GM19395 (cell line): ENCODE data around the gene IFIT2.
A peak's percentile ranks its signal among the peaks of the same experiment; 100 is the strongest.

ENCODE experiments used
- ATAC-seq: cut with Tn5 transposase; IDR thresholded peaks from one replicate; pipeline ENCODE4 v1.9.1; 2021; ENCODE audit warnings: mild to moderate bottlenecking, moderate library complexity; ENCODE audit not compliant: unreplicated experiment

IFIT2 gene

DNA sequence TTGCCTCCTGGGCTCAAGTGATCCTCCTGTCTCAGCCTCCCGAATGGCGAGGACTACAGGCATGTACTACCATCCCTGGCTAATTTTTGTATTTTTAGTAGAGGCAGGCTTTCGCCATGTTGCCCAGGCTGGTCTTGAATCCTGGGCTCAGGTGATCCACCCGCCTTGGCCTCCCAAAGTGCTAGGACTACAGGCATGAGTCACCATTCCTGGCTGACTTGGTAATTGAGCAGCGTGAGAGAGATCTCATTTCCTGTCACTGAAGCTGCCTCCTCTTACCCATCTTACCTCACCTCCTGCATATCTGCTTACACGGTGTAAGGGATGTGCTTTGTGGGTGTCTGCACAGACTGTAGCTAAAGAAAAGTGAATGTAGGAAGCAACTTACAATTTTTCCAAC, 35.6 kb downstream of the IFIT2 start:
- ATAC-seq: peak; percentile 42

DNA sequence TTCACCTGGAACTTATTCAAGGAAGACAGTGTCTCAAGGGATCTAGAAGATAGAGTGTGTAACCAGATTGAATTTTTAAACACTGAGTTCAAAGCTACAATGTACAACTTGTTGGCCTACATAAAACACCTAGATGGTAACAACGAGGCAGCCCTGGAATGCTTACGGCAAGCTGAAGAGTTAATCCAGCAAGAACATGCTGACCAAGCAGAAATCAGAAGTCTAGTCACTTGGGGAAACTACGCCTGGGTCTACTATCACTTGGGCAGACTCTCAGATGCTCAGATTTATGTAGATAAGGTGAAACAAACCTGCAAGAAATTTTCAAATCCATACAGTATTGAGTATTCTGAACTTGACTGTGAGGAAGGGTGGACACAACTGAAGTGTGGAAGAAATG, 36.9 kb downstream of the IFIT2 start:
- no peak for ATAC-seq

DNA sequence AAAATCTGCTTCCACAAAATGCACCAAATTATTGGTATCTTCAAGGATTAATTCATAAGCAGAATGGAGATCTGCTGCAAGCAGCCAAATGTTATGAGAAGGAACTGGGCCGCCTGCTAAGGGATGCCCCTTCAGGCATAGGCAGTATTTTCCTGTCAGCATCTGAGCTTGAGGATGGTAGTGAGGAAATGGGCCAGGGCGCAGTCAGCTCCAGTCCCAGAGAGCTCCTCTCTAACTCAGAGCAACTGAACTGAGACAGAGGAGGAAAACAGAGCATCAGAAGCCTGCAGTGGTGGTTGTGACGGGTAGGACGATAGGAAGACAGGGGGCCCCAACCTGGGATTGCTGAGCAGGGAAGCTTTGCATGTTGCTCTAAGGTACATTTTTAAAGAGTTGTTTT, 38.0 kb downstream of the IFIT2 start:
- ATAC-seq: no peak

DNA sequence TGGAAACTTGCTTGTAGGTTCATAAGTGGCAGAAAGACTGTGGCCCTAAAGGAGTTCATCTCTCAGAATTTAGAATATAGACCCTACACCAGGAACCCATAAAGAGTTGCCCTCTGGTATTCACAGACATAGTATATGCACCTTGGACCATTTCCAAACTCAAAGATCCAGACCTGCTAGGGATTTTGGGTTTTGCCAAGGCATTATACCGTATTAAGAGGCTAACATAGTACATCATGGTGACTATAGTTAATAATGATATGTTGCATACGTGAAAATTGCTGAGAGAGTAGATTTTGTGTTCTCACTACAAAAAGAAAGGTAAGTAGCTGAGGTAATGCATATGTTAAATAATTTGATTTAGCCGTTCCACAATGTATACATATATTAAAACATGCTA, 39.8 kb downstream of the IFIT2 start:
- no peak for ATAC-seq

DNA sequence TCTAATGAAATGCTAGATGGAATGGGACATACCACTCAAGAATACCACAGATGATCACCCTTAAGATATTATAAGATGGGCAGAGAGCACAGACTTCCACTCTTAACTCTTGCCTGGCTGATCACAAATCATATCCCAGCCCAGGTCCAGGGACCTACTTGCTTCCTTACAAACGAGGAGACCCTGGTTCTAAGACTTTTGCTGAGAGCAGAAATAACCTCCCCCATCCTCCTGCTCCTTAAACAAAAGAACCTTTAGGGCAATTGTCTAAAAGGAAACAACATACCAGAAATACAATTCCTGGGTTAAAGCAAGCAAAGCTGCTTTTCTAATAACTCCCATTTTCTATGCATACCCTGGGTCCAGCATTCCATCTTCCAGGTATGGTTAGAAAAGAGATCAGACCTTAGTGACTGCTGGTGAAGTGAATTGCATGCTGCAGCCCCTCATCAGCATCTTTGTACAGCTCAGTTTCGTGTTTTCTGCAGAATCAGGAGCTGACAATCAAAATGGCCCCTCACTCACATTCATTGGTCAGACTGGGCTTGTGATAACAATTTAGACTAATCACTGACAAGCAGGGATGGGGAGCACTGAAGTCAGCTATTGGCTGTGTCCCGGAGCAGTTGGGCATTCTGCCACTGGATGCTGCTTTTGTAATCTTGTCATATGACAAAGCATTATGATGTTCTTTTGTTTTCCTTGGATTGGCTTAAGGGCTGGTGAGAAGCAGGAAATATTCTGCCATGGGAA, 40.5 kb downstream of the IFIT2 start:
- no peak for ATAC-seq

DNA sequence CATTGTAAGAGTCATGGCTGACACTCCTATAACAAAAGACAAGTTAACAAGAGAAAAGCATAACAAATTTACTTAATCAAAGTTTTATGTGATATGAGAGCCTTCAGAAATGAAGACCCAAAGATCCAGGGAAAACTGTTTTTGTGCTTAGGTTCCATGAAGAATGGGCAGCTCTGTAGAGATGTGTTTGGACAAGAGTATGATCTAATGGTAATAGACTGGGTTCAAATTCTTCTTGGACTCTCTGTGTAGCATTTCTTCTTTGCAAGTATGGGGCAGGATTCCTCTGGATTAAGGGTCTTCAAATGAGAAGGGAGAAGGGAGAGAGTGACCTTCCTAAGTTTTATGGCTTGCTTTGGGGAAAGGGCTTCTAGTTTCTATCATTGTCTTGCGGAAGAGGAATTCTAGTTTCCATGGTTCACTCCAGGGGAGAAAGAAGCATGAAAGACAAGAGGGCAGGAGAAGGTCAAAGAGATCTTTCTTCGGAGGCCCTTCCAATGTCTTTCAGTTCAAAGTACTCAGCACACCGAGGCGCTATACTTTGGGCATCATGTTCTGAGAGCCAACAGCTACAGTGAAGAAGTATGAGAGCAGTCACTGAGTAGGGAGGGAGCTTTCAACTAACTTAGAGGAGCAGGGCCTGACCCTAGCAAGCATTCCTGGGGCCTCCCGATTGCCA, 41.4 kb downstream of the IFIT2 start:
- ATAC-seq: no peak

DNA sequence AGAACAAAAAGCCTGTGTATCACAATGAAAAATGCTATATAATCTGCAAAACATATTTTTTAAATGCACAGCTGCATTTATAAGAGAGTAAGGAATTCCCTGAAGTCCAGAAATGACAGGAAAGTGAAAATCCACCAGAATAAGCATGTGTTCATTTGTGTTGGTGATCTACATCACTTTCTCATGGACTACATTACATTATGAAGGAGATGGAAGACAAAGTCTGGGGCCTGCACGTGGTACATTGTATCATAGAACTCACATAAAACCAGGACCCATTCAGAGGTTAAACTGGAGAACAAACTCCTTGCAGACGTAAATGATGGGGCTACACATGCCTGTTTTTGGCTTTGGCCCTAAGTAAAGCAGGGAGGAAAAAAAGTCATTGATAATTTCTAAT, 42.3 kb downstream of the IFIT2 start:
- ATAC-seq: no peak

DNA sequence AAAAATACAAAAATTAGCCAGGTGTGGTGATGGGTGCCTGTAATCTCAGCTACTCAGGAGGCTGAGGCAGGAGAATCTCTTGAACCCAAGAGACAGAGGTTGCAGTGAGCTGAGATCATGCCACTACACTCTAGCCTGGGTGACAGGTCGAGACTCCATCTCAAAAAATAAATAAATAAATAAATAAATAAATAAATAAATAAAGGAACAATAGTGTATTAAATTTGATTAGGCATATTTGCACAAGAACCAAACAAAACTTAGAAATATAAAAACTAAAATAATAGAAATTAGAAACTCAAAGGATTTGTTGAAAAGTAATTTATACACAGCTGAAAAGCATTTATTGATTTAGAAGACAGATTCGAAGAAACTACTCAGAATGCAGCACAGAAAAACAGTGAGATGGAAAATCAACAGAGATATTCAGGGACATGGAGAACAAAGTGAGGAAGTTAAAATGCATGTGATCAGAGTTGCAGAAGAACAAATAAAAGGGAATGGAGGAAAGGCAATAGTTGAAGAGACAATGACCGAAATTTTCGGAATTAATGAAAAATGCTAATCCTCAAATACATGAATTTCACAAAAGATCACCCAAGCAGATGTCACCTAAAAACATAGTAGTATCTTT, 43.6 kb downstream of the IFIT2 start:
- ATAC-seq: no peak

DNA sequence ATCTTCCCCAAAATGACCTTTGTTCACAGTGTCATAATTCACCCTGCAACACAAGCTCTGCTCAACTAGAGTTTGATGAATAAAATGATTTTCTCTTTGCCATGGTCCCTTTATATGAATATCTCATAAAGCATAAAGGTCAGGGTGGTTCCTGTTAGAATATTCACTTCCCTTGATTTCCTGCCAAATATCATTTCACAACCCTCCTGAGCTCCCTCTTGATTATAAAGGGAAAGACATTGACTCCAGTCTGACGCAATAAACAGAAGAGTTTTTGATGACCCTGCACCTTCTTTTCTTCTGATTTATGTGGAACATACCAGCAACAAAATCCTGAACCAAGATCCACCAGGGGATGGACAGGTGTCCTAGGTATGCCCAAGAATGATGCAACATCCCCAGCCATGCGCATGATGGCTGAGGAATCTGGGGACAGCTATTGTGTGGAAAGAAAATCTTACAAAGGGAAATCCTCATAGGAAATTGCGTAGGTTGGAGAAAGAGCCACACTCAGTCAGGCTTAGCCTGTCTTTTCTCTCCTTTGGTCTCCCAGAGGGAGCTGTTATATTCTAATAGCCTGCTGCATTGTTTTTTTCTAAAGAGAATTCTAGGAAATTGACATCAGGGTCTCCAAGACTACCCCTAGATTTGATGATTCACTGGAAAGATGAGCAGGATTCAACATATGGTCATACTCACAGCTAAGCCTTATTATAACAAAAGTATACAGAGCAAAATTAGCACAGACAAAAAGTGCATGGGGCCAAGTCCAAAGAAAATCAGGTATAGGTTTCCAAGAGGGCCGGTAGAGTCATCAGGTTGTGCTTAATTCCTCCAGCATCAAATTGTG, 44.8 kb downstream of the IFIT2 start:
- ATAC-seq: no peak

DNA sequence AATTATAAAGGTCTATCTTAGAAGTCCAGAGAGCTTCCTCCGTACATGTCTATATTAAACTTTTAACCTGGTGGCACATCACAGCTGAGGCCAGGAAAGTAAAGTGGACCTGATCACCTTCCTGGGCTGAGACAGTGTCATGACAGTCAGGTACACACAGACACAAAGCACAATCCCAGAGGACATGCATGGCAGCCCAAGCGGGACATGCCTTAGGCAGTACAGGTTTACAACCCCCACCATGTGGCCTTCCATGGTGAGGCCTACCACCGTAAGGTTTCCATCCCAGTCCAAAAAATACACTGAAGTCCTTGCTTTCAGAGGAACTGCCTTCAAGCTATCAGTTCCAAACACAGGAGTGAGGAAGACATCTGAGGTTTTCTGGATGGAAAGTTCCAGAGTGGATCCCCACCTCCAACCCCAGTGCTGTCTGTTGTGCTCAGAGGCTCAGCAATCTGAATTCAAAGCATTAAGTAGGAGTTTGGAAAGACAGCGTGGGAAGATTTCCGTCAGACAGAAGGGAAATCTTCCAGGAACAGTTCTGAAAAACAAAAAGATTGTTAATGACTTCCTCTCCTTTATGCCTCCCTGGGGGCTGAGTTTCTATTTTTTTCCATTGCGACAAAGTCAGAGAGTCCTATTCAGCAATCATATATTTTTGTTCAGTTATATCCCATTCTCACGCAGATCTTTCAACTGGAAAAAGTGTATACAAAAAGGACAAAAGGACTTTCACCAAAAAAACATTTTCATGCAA, 46.0 kb downstream of the IFIT2 start:
- ATAC-seq: no peak

DNA sequence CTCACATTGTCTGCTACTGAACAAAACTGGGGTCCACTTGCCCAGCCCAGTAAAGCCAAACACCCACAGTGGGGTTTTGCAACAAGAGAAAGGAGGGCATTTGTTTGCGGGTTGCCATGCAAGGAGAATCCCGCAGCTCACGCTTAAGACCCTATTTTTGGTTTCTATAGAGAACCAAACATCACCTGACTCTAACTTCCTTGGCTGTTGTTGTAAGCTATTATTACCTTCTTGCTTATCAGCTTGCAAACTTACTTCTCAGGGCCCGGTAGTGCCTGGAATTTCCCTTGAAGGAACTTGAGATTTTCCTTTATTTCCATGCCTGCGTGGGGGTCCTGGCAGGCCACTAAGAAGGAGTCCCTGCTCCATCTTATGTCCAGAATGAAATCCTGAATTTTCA, 46.6 kb downstream of the IFIT2 start:
- ATAC-seq: no peak

DNA sequence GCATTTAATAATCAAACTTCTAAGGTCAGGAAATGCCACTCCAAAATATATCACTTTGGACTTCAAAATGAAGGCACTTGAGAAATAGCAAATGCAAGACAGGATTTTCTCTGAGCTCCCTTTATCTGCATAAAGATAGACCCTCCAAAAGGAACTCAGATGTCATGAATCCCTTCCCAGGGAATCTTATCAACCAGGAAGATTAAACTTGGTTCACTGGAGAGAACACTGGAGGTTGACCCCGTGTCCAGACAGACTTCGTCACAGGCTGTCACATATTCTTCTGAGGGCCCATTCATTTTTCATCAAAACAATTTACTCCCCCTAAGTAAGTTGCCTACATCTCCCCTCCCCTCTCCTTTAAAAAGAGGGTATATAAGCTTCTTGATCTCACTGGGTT, 47.1 kb downstream of the IFIT2 start:
- ATAC-seq: no peak

DNA sequence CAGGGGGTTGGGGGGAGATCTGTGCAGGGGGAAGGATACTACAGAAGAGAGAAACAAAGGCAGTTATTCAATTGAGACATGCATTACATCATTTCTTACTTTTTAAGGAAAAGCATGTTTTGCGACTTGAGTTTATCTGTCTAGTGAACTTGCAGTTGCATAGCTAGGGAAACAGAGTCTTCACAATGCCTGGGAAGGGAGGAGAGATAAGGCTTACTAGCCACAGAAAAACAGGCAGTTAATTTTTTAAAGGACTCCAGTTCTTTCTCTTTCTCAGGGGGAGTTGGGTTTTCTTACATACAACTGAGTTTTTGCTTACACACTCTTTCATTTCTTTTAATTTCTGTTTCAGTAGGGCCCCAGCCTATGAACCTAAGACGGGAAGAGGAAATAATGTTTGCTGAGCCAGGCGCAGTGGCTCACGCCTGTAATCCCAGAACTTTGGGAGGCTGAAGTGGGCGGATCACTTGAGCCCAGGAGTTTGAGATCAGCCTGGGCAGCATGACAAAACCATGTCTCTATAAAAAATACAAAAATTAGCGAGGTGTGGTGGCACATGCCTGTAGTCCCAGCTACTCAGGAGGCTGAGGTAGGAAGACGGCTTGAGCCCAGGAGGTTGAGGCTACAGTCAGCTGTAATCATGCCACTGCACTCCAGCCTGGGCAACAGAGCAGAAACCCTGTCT, 48.9 kb downstream of the IFIT2 start:
- peak; percentile 38 for ATAC-seq

DNA sequence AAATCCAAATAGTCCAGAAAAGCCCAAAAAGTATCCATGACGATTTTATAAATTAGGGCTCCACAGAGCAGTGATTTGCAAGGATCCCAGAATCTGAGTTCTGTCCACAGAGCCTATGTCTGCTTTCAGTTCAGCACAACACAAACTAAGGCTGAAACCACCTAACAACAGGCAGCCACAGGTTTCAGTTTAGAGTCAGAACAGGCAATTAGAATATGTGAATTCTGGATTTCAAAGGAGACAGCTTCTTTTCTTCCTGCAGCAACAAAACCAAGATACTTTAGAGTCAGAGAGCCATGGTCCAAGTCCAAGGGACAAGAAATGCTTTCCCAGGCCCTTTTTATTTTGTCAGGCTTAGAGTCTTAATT, 49.5 kb downstream of the IFIT2 start:
- ATAC-seq: peak; percentile 92

DNA sequence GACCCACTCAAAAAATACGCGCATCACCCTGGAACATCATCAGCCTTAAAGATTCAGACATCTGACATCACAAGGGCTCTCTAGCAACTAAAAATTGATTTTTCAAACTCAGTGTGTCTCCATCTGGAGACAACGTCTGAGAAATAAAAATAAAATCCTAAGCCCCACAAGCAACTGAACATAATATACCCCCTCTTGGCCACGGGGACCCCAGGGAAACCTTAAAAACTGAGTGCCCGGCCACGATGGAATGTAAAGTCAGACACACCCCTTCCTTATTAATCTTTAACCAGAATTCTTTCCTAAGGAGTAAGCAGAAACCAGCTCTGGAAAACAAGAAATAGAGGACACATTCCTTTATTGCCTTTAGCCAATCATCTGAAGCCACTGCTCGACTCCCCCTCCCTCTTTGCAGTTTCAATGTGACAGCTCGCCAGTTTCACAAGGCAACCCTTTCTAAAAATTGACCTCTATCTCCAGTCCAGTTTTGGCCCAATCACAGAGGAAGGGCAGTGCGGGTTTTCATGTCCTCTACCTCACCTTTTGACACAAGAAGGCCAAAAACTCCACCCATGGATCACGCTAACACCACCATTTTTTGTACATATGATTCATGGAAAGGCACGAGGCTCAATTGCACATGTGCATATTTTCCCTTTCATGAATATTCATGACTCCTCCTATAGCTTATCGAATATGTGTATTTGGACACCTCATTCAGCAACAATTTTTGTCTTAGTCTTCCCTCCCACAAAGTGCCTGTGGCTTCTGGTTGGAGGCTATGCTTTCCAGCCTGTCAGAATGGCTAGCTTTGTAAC, 50.1 kb downstream of the IFIT2 start:
- peak; percentile 56 for ATAC-seq

DNA sequence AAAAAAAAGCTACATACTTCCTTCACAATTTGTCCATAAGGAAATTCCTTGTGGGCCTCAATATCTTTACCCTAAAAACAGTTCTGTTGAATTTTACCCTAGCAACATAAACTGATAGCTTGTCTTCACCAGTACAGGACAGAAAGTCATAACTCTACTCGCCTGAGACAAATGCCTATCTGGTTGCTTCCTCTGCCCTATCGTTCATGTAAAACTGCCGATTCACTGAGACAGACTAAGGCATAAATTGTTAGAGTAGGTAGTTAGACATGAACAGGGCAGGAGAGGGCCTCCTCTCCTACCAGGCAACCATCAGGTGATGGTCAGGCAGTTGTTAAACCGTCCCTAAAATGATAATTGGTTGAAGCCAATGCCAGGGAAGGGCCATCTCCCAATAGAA, 51.0 kb downstream of the IFIT2 start:
- no peak for ATAC-seq

DNA sequence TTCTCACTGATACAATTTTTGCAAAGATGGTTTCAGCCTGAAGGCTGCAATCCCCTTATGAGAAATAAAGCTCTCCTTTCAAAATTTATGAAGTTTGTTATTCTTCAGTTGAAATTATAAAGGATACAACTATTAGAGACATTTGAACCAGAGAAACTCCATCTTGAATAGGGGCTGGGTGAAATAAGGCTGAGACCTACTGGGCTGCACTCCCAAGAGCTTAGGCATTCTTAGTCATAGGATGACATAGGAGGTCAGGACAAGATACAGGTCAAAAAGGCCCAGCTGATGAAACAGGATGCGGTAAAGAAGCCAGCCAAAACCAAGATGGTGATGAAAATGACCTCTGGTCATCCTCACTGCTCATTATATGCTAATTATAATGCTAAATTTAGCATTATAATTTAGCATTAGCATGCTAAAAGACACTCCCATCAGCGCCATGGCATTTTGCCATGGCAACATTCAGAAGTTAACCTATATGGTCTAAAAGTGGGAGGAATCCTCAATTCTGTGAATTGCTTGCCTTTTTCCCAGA, 53.6 kb downstream of the IFIT2 start:
- no peak for ATAC-seq

DNA sequence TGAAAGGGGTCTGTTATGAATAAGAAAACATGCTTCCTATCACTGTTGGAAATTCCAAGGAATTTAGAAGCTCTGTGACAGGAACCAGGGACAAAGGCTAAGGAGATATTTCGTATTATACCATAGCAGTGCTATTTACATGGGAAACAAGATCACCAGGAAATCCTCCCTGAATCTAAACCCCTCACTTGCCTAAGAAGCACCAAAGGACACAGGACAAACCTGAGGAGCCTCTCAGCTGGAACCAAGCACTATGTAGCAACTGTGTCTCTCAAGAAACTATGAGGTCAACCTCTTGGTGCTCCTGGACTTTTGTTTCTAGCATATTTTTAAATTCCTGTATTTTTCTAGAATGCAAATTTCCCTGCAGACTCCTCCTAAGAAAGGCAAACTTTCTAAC, 55.2 kb downstream of the IFIT2 start:
- ATAC-seq: no peak

DNA sequence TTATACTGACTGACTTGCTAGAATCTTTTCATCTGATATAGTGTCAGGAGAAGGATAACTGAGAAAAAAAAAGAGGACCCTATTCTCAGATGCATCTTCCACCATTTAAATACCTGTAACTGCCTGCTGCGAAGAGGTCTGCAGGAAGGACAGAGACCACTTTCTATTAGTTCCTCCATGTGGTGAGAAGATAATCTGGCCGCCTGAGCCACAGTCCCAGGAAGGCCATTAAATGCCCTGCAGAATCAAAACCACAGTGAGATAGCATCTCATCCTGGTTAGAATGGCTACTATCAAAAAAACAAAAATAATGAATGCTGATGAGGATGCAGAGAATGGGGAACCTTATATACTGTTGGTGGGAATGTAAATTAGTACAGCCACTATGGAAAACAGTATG, 56.1 kb downstream of the IFIT2 start:
- no peak for ATAC-seq
